GM23338 (cell line): ENCODE measurements around the gene TBX3.

Experiments
- CREB1 ChIP-seq: fragments of 250-450 bp; sonication (Bioruptor Pico); IDR thresholded peaks from 2 replicates; pipeline ENCODE4 v1.5.0; 2020; ENCODE audit warnings: low read depth, mild to moderate bottlenecking, moderate library complexity
- CTCF ChIP-seq, 2 experiments: fragments of 200-600 bp in 1 of 2; sonication (generic) in 1 of 2; conservative IDR thresholded peaks; 2 replicates each; pipeline versions ENCODE4 v1.5.1 to v1.6.1; 2016 to 2017; ENCODE audit warnings: antibody characterized with exemption in 2 of 2, low read depth in 2 of 2, mild to moderate bottlenecking in 2 of 2, moderate library complexity in 1 of 2
- EZH2 ChIP-seq: fragments of 200-600 bp; sonication (generic); IDR thresholded peaks from one replicate; pipeline ENCODE4 v1.8.0; 2017; ENCODE audit warnings: antibody characterized with exemption, mild to moderate bottlenecking, low read depth; ENCODE audit not compliant: unreplicated experiment
- EZH2phosphoT487 ChIP-seq: fragments of 200-600 bp; sonication (generic); IDR thresholded peaks from one replicate; pipeline ENCODE4 v1.8.1; 2018; ENCODE audit warnings: antibody characterized with exemption; ENCODE audit not compliant: unreplicated experiment
- JUNB ChIP-seq: IDR thresholded peaks from one replicate; pipeline ENCODE4 v1.6.1; 2016; ENCODE audit warnings: antibody characterized with exemption; ENCODE audit not compliant: unreplicated experiment
- NANOG ChIP-seq: IDR thresholded peaks from 2 replicates; pipeline ENCODE4 v1.6.1; 2016; ENCODE audit warnings: antibody characterized with exemption, borderline replicate concordance
- POLR2AphosphoS5 ChIP-seq: IDR thresholded peaks from 2 replicates; pipeline ENCODE4 v1.6.1; 2016; ENCODE audit warnings: antibody characterized with exemption, low read depth
- STAT1 ChIP-seq: IDR thresholded peaks from one replicate; pipeline ENCODE4 v1.6.1; 2016; ENCODE audit warnings: antibody characterized with exemption; ENCODE audit not compliant: unreplicated experiment
- ZNF462 ChIP-seq: fragments of 250-450 bp; sonication (Bioruptor Pico); IDR thresholded peaks from 2 replicates; pipeline ENCODE4 v1.5.0; 2020; ENCODE audit warnings: mild to moderate bottlenecking, moderate library complexity
- TF ChIP-seq, protein P1 (sequence below): IDR thresholded peaks from one replicate; pipeline ENCODE4 v1.6.1; 2018; ENCODE audit warnings: antibody characterized with exemption; ENCODE audit not compliant: unreplicated experiment
- TF ChIP-seq, protein P2 (sequence below): IDR thresholded peaks from 2 replicates; pipeline ENCODE4 v1.6.1; 2016; ENCODE audit warnings: antibody characterized with exemption

DNA sequence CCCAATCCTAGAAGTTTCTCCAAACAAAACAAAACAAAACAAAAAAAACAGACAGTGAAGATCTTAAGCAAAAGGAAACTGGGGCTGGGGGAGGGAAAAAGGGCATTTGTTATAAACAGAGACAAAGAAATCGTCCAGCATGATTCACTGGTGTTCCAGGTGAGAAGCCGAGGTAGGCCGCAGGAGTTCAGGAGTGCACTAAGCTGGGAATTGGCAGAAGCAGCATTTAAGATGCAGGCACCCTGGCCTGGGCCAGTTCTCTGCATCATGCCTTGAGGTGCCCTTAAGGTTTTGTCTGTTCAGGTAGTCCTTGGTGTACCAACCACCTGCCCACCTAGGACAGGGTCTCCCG is 11.2 kb downstream of the TBX3 start:
- TF ChIP-seq CREB1 (CRISPR knock-in tag) (no peak), EZH2 (peak; percentile 66), CTCF (conservative IDR thresholded peaks at IDR 0.05; ENCODE audit: low read depth in 2 of 2) (no peak), ZNF462 (CRISPR knock-in tag) (no peak), POLR2AphosphoS5 (no peak), JUNB (no peak), EZH2phosphoT487 (no peak), STAT1 (no peak), NANOG (no peak)
- TF ChIP-seq, protein P1, sequence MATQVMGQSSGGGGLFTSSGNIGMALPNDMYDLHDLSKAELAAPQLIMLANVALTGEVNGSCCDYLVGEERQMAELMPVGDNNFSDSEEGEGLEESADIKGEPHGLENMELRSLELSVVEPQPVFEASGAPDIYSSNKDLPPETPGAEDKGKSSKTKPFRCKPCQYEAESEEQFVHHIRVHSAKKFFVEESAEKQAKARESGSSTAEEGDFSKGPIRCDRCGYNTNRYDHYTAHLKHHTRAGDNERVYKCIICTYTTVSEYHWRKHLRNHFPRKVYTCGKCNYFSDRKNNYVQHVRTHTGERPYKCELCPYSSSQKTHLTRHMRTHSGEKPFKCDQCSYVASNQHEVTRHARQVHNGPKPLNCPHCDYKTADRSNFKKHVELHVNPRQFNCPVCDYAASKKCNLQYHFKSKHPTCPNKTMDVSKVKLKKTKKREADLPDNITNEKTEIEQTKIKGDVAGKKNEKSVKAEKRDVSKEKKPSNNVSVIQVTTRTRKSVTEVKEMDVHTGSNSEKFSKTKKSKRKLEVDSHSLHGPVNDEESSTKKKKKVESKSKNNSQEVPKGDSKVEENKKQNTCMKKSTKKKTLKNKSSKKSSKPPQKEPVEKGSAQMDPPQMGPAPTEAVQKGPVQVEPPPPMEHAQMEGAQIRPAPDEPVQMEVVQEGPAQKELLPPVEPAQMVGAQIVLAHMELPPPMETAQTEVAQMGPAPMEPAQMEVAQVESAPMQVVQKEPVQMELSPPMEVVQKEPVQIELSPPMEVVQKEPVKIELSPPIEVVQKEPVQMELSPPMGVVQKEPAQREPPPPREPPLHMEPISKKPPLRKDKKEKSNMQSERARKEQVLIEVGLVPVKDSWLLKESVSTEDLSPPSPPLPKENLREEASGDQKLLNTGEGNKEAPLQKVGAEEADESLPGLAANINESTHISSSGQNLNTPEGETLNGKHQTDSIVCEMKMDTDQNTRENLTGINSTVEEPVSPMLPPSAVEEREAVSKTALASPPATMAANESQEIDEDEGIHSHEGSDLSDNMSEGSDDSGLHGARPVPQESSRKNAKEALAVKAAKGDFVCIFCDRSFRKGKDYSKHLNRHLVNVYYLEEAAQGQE, result no peak
- TF ChIP-seq, protein P2, sequence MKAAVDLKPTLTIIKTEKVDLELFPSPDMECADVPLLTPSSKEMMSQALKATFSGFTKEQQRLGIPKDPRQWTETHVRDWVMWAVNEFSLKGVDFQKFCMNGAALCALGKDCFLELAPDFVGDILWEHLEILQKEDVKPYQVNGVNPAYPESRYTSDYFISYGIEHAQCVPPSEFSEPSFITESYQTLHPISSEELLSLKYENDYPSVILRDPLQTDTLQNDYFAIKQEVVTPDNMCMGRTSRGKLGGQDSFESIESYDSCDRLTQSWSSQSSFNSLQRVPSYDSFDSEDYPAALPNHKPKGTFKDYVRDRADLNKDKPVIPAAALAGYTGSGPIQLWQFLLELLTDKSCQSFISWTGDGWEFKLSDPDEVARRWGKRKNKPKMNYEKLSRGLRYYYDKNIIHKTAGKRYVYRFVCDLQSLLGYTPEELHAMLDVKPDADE, result no peak
